ENCODE results near the gene TYW5.
A peak's percentile ranks its signal among the peaks of the same experiment; 100 is the strongest.

TYW5 gene

GRCh38 chr2:199929262-199929661 lies 26.0 kb downstream of the TYW5 start:
- DNase-seq (ENCODE audit: low read depth), result no peak
- no peak for TF ChIP-seq CTCF (conservative IDR thresholded peaks at IDR 0.05; ENCODE audit: control insufficient read depth, insufficient read depth, low read depth, low read length)
- no peak overlapping the region for H3K4me3 ChIP-seq (ENCODE audit: control insufficient read depth, low read depth, low read length)

GRCh38 chr2:199928626-199929025 lies 26.7 kb downstream of the TYW5 start:
- H3K4me3 ChIP-seq (ENCODE audit: control insufficient read depth, low read depth, low read length), result no peak overlapping the region
- TF ChIP-seq CTCF (conservative IDR thresholded peaks at IDR 0.05; ENCODE audit: control insufficient read depth, insufficient read depth, low read depth, low read length), result no peak
- no peak for DNase-seq (ENCODE audit: low read depth)

- DNase-seq (ENCODE audit: low read depth), result no peak
- H3K4me3 ChIP-seq (ENCODE audit: control insufficient read depth, low read depth, low read length), result no peak overlapping the region
- no peak for TF ChIP-seq CTCF (conservative IDR thresholded peaks at IDR 0.05; ENCODE audit: control insufficient read depth, insufficient read depth, low read depth, low read length)
These were observed 27.1 kb downstream of the TYW5 start for GRCh38 chr2:199928226-199928625.

- no peak overlapping the region for H3K4me3 ChIP-seq (ENCODE audit: control insufficient read depth, low read depth, low read length)
- no peak for TF ChIP-seq CTCF (conservative IDR thresholded peaks at IDR 0.05; ENCODE audit: control insufficient read depth, insufficient read depth, low read depth, low read length)
- DNase-seq (ENCODE audit: low read depth), result no peak
These were observed 28.5 kb downstream of the TYW5 start for GRCh38 chr2:199926806-199927205.

GRCh38 chr2:199923924-199924323 lies 31.4 kb downstream of the TYW5 start:
- H3K4me3 ChIP-seq (ENCODE audit: control insufficient read depth, low read depth, low read length), result no peak overlapping the region
- TF ChIP-seq CTCF (conservative IDR thresholded peaks at IDR 0.05; ENCODE audit: control insufficient read depth, insufficient read depth, low read depth, low read length), result no peak
- no peak for DNase-seq (ENCODE audit: low read depth)

- TF ChIP-seq CTCF (conservative IDR thresholded peaks at IDR 0.05; ENCODE audit: control insufficient read depth, insufficient read depth, low read depth, low read length), result no peak
- peak; percentile 30 for DNase-seq (ENCODE audit: low read depth)
- no peak overlapping the region for H3K4me3 ChIP-seq (ENCODE audit: control insufficient read depth, low read depth, low read length)
These were observed 32.4 kb downstream of the TYW5 start for GRCh38 chr2:199922856-199923255.

GRCh38 chr2:199916980-199917379 lies 38.3 kb downstream of the TYW5 start:
- no peak for TF ChIP-seq CTCF (conservative IDR thresholded peaks at IDR 0.05; ENCODE audit: control insufficient read depth, insufficient read depth, low read depth, low read length)
- no peak for DNase-seq (ENCODE audit: low read depth)
- no peak overlapping the region for H3K4me3 ChIP-seq (ENCODE audit: control insufficient read depth, low read depth, low read length)

Measured in fibroblast of mammary gland (primary cell).